ENCODE measurements around the gene ARL16. TPM values are rescaled to one million over a fixed set of nuclear protein-coding genes. Genes with fewer than 3 reads are reported as not detected.

ARL16 gene
- total RNA-seq, 1 experiment from 2014 or later: 74.6 TPM

GRCh38 chr17:81655378-81656117 is 28.0 kb downstream of the ARL16 start:
- H3K27me3 ChIP-seq (ENCODE audit: control insufficient read depth, insufficient read depth, low read length): no peaks in the 10 kb centered on the region
- DNase-seq: peak; percentile 72
- no peaks in the 10 kb centered on the region for H3K36me3 ChIP-seq (replicated peaks; ENCODE audit: control insufficient read depth, insufficient read depth, low read length)
- no peak overlapping the region for H3K4me3 ChIP-seq (ENCODE audit: insufficient read depth, low read depth, low read length)

DNA sequence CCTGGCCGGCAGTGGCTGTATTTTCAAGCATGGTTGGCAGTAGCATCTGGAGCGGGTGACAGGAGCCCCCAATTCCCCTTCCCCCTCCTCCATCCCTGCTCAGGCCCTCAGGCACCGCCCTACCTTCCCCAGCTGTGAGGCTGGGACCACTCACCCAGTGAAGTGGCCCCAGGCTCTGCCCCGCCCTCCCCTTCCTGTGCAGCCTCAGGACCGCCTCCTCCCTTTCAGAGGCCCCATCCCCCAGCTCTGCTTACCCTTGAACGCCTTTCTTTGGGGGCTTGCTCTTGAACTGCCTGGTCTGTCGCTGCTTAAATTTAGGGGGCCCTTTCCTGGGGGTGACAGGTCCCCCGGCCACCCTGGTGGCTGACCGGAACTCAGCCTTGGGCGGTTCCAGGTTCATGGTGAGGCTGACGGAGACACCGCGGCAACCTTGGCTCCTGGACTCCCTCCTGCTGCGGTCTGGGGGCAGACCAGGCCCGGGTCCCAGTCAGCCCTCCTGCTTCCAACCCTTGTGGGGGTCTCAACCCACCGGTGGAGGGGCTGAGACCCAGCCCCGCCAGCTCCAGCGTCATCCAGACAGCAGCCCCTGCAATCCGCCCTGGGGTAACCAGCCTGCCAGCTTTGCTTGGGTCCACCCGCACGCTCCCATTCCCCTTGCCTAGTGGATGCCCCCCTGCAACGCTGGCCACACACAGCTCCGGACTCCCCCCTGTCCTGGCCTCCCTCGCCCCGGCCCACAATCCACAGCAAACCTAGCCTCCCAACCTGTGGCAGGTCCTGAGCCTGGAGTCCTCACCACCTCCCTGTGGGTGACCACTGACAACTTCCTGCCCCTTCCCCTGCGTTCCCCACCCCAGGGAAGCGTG is 30.5 kb downstream of the ARL16 start:
- Histone ChIP-seq H3K4me3 (ENCODE audit: insufficient read depth, low read depth, low read length) (peak overlapping the region; percentile 25), H3K36me3 (replicated peaks; ENCODE audit: control insufficient read depth, insufficient read depth, low read length) (no peaks in the 10 kb centered on the region), H3K27me3 (ENCODE audit: control insufficient read depth, insufficient read depth, low read length) (peaks cover 9% of the 10 kb centered on the region)
- DNase-seq: peak; percentile 94

DNA sequence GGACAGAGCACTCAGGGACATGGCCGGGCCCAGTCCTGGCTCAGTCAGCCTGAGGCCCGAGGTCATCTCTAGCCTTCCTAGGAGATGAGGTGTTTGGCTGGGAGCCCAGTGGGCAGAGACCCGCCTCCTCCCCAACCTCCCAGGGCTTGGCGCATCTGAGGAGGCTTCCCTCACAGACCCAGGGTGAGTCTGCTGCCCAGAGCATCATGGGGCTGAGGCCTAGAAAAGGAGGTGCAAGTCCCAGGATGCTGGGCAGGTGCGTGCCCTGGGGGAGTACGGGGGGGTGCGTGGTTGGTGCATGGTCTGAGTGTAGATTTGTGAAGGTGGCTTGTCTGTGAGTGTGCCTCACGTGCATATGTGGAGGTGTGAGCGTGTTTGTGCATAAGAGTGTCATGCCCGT is 31.9 kb downstream of the ARL16 start:
- H3K36me3 ChIP-seq (replicated peaks; ENCODE audit: control insufficient read depth, insufficient read depth, low read length): no peaks in the 10 kb centered on the region

GRCh38 chr17:81650951-81651350 is 32.6 kb downstream of the ARL16 start:
- no peaks in the 10 kb centered on the region for H3K36me3 ChIP-seq (replicated peaks; ENCODE audit: control insufficient read depth, insufficient read depth, low read length)
- peaks cover 20% of the 10 kb centered on the region for H3K27me3 ChIP-seq (ENCODE audit: control insufficient read depth, insufficient read depth, low read length)
- H3K4me3 ChIP-seq (ENCODE audit: insufficient read depth, low read depth, low read length): no peak overlapping the region
- no peak for DNase-seq

More for the DNA sequence above, 31.9 kb downstream of the ARL16 start:
- Histone ChIP-seq H3K4me3 (ENCODE audit: insufficient read depth, low read depth, low read length) (no peak overlapping the region), H3K27me3 (ENCODE audit: control insufficient read depth, insufficient read depth, low read length) (peaks cover 20% of the 10 kb centered on the region)
- DNase-seq: peak; percentile 52

- DNase-seq: peak; percentile 57
- peak overlapping the region; percentile 31; the same call in 1 of the 2 replicates for H3K4me3 ChIP-seq (ENCODE audit: insufficient read depth, low read depth, low read length)
- H3K27me3 ChIP-seq (ENCODE audit: control insufficient read depth, insufficient read depth, low read length): peaks cover 20% of the 10 kb centered on the region
- H3K36me3 ChIP-seq (replicated peaks; ENCODE audit: control insufficient read depth, insufficient read depth, low read length): no peaks in the 10 kb centered on the region
Measured at GRCh38 chr17:81648707-81649085, 34.9 kb downstream of the ARL16 start.

DNA sequence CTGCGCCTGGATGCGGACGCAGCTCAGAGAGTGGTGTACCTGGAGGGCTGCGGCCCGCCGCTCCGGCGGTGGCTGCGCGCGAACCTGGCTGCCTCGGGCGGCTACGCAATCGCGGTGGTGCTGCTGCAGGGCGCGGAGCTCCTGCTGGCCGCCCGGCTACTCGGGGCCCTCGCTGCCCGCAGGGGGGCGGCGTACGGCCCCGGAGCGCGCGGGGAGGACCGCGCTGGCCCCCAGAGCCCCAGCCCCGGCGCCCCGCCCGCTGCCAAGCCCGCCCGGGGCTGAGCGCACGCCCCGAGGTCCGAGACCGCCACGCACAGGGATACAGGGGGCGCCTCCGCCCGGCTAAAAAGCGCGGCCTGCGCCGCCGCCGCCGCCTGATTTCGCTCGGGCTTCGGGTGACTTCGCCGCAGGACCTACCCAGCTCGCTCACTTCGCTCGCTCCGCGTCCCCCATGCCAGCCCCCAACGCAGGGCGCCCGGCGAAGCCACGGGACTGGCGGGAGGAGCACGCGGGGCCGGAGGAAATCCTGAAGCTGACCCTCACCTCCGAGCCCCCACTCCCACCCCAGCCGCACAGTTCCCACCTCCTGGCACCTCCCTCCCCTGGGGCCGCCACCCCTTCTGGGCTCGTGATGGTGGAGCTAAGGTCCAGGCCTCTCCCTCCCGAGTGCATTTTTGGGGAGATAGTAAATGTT is 35.4 kb downstream of the ARL16 start:
- peak; percentile 81 for DNase-seq
- peak overlapping the region; percentile 31 for H3K4me3 ChIP-seq (ENCODE audit: insufficient read depth, low read depth, low read length)
- peaks cover 20% of the 10 kb centered on the region for H3K27me3 ChIP-seq (ENCODE audit: control insufficient read depth, insufficient read depth, low read length)
- H3K36me3 ChIP-seq (replicated peaks; ENCODE audit: control insufficient read depth, insufficient read depth, low read length): no peaks in the 10 kb centered on the region

- H3K27me3 ChIP-seq (ENCODE audit: control insufficient read depth, insufficient read depth, low read length): peaks cover 20% of the 10 kb centered on the region
- DNase-seq: no peak
- peak overlapping the region; percentile 31; the same call in 1 of the 2 replicates for H3K4me3 ChIP-seq (ENCODE audit: insufficient read depth, low read depth, low read length)
- no peaks in the 10 kb centered on the region for H3K36me3 ChIP-seq (replicated peaks; ENCODE audit: control insufficient read depth, insufficient read depth, low read length)
Measured at GRCh38 chr17:81647640-81648012, 36.0 kb downstream of the ARL16 start.

GRCh38 chr17:81646869-81647600 is 36.6 kb downstream of the ARL16 start:
- Histone ChIP-seq H3K27me3 (ENCODE audit: control insufficient read depth, insufficient read depth, low read length) (peaks cover 20% of the 10 kb centered on the region), H3K36me3 (replicated peaks; ENCODE audit: control insufficient read depth, insufficient read depth, low read length) (no peaks in the 10 kb centered on the region), H3K4me3 (ENCODE audit: insufficient read depth, low read depth, low read length) (no peak overlapping the region; the same call in 1 of the 2 replicates)
- peak; percentile 64 for DNase-seq

- H3K27me3 ChIP-seq (ENCODE audit: control insufficient read depth, insufficient read depth, low read length): peaks cover 20% of the 10 kb centered on the region
- no peak overlapping the region for H3K4me3 ChIP-seq (ENCODE audit: insufficient read depth, low read depth, low read length)
- DNase-seq: peak; percentile 57
- no peaks in the 10 kb centered on the region for H3K36me3 ChIP-seq (replicated peaks; ENCODE audit: control insufficient read depth, insufficient read depth, low read length)
Measured at GRCh38 chr17:81644976-81645952, 38.3 kb downstream of the ARL16 start.

DNA sequence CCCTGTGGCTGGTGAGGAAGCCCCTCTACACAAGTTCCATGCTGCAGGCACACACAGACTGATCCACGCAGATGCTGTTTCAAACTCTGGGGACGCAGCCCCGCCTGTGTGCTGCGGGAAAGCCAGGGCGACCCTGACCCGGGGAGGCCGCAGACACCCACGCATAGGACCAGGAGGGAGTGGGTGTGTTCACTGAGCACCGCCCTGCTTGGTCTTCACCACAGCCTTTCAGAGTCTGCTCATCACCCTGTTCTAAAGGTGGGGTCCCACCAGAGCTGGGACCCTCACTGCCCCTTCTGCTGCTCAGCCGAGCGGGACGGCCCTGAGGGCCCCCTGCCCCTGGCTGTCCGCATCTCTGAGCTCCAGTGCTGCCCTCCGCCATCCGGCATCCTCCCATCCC is 39.1 kb downstream of the ARL16 start:
- no peak overlapping the region for H3K4me3 ChIP-seq (ENCODE audit: insufficient read depth, low read depth, low read length)
- H3K27me3 ChIP-seq (ENCODE audit: control insufficient read depth, insufficient read depth, low read length): peaks cover 20% of the 10 kb centered on the region
- H3K36me3 ChIP-seq (replicated peaks; ENCODE audit: control insufficient read depth, insufficient read depth, low read length): no peaks in the 10 kb centered on the region
- DNase-seq: peak; percentile 59

DNA sequence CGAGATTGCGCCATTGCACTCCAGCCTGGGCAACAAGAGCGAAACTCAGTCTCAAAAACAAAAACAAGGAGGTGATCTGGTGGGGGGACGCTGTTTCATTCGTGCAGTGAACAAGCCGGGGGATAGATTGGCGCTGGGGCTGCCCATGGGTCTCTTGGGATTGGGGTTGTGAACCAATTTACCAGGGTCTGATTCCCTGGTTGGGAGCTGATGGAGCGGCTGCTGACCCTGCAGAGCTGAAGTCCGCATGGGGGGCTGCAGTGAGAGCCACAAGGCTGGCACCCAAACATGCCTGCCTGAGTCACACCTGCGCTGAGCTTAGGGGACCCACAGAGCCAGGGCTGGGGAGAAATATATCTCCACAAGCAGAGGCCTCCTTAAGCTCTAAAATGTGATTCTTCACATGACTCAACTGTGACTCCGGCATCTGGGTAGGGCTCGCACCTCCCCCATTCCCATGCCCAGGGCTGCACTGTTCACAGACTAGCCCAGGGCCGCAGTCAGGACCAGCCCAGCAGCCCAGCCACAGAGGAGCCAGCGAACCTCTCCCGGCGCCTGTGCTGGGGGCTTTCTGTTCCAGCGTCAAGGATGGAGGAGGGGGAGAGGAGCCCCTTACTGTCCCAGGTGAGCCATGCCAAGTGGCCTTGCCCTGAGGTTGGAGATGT is 41.6 kb downstream of the ARL16 start:
- DNase-seq: peak; percentile 68
- Histone ChIP-seq H3K36me3 (replicated peaks; ENCODE audit: control insufficient read depth, insufficient read depth, low read length) (no peaks in the 10 kb centered on the region), H3K27me3 (ENCODE audit: control insufficient read depth, insufficient read depth, low read length) (peaks cover 1% of the 10 kb centered on the region), H3K4me3 (ENCODE audit: insufficient read depth, low read depth, low read length) (no peak overlapping the region)

- Histone ChIP-seq H3K36me3 (replicated peaks; ENCODE audit: control insufficient read depth, insufficient read depth, low read length) (no peaks in the 10 kb centered on the region; the same call in 1 of the 2 replicates), H3K4me3 (ENCODE audit: insufficient read depth, low read depth, low read length) (no peak overlapping the region), H3K27me3 (ENCODE audit: control insufficient read depth, insufficient read depth, low read length) (no peaks in the 10 kb centered on the region)
- no peak for DNase-seq
Measured at GRCh38 chr17:81640011-81640410, 43.6 kb downstream of the ARL16 start.

DNA sequence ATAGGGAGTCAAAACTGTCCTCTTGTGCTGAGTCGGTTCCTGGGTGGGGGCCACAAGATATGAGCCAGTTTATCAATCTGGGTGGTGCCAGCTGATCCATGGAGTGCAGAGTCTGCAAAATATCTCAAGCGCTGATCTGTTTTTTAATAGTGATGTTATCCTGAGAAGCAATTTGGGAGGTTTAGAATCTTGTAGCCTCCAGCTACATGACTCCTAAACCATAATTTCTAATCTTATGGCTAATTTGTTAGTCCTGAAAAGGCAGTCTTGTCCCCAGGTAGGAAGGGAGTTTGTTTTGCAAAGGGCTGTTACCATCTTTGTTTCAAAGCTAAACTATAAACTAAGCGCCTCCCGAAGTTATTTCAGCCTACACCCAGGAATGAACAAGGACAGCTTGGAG is 44.9 kb downstream of the ARL16 start:
- Histone ChIP-seq H3K27me3 (ENCODE audit: control insufficient read depth, insufficient read depth, low read length) (no peaks in the 10 kb centered on the region), H3K4me3 (ENCODE audit: insufficient read depth, low read depth, low read length) (no peak overlapping the region), H3K36me3 (replicated peaks; ENCODE audit: control insufficient read depth, insufficient read depth, low read length) (no peaks in the 10 kb centered on the region; the same call in 1 of the 2 replicates)
- no peak for DNase-seq
